CD4-positive, alpha-beta T cell (primary cell): ENCODE data around the gene ECHDC1. TPM values are rescaled to one million over a fixed set of nuclear protein-coding genes. Genes with fewer than 3 reads are reported as not detected.

Experiments used
- ATAC-seq: fragments of 200-7000 bp; cut with Tn5 transposase; one replicate; pipeline ENCODE4 v1.10.0; 2022; ENCODE audit warnings: mild to moderate bottlenecking; ENCODE audit not compliant: poor library complexity
- CTCF ChIA-PET: fragments of 350-600 bp; sonication (Branson Sonifier 250); formaldehyde crosslinking; loops from one replicate; lab custom pipeline; 2021; ENCODE audit warnings: antibody characterized with exemption, inconsistent platforms; lab: Charles Lee
- POLR2A ChIA-PET: fragments of 350-600 bp; sonication (Branson Sonifier 250); formaldehyde crosslinking; loops from one replicate; lab custom pipeline; 2021; ENCODE audit warnings: antibody characterized with exemption, inconsistent platforms; lab: Charles Lee
- DNase-seq, 14 experiments: peaks; one replicate each; pipeline ENCODE4 v3.0.0-alpha.2; 2013 to 2020; ENCODE audit warnings: mixed read lengths in 2 of 14
- H3K27ac ChIP-seq, 2 donors: one replicate each; pipeline versions ENCODE4 v1.5.1 to v1.7.0; 2013; ENCODE audit warnings: low read length in 2 of 2, low read depth in 1 of 2, mild to moderate bottlenecking in 1 of 2
- H3K27me3 ChIP-seq, 2 experiments: 1 replicate in 1 of 2; 2 replicates in 1 of 2; pipeline versions ENCODE4 v1.6.1 to v1.7.0; 2013; ENCODE audit warnings: low read length in 2 of 2, control low read depth in 1 of 2, mild to moderate bottlenecking in 1 of 2, moderate library complexity in 1 of 2; ENCODE audit not compliant: insufficient read depth in 2 of 2, control insufficient read depth in 1 of 2
- H3K36me3 ChIP-seq: one replicate; pipeline ENCODE4 v1.6.1; 2013; ENCODE audit warnings: low read length, control low read depth; ENCODE audit not compliant: insufficient read depth
- H3K4me1 ChIP-seq: one replicate; pipeline ENCODE4 v1.6.1; 2013; ENCODE audit warnings: low read length, control low read depth; ENCODE audit not compliant: insufficient read depth
- H3K4me3 ChIP-seq: one replicate; pipeline ENCODE4 v1.5.1; 2013; ENCODE audit warnings: mild to moderate bottlenecking, low read length, moderate library complexity
- H3K9me3 ChIP-seq, 2 experiments: 1 replicate in 1 of 2; 2 replicates in 1 of 2; pipeline versions ENCODE4 v1.6.1 to v1.7.0; 2013; ENCODE audit warnings: low read length in 2 of 2, mild to moderate bottlenecking in 2 of 2, control low read depth in 1 of 2, moderate library complexity in 1 of 2; ENCODE audit not compliant: control insufficient read depth in 1 of 2, insufficient read depth in 1 of 2
- H3K27ac Mint-ChIP-seq: one replicate; pipeline ENCODE4 v1.8.0; 2020; ENCODE audit warnings: mixed read lengths
- H3K27me3 Mint-ChIP-seq: one replicate; pipeline ENCODE4 v1.8.0; 2021; ENCODE audit warnings: mixed read lengths
- H3K36me3 Mint-ChIP-seq: one replicate; pipeline ENCODE4 v1.8.0; 2021; ENCODE audit warnings: low read depth, mixed read lengths
- H3K4me1 Mint-ChIP-seq: one replicate; pipeline ENCODE4 v1.8.0; 2021; ENCODE audit warnings: low read depth, mixed read lengths
- H3K4me3 Mint-ChIP-seq: one replicate; pipeline ENCODE4 v1.8.0; 2020; ENCODE audit warnings: mild to moderate bottlenecking, mixed read lengths
- H3K9me3 Mint-ChIP-seq: one replicate; pipeline ENCODE4 v1.8.0; 2020; ENCODE audit warnings: mixed read lengths
- intact Hi-C, 2 experiments: fragments of 100-400 bp; cut with DNase I in 1 of 2; cut with micrococcal nuclease in 1 of 2; formaldehyde crosslinking; loops; one replicate each; pipeline versions ENCODE4 v1.15.1 to v1.9.0; 2023 to 2025; cut with DNase I, micrococcal nuclease
- polyA plus RNA-seq, 2 donors: library from polyadenylated mRNA; unstranded; fragments of 120-200 nt; gene quantifications; one replicate each; pipeline ENCODE4 v1.2.1, GENCODE V29; 2013
- total RNA-seq, 174 experiments: library from RNA in 2 of 174; stranded (reverse) in 2 of 174; gene quantifications; one replicate each; pipeline ENCODE4 v1.2.3 and lab custom pipeline; 2021 to 2026
- TF ChIP-seq, protein P1 (sequence below): fragments of 200-600 bp; IDR thresholded peaks from one replicate; pipeline ENCODE4 v1.8.0; 2022; ENCODE audit warnings: antibody characterized with exemption, mild to moderate bottlenecking

Gene ECHDC1, protein sequence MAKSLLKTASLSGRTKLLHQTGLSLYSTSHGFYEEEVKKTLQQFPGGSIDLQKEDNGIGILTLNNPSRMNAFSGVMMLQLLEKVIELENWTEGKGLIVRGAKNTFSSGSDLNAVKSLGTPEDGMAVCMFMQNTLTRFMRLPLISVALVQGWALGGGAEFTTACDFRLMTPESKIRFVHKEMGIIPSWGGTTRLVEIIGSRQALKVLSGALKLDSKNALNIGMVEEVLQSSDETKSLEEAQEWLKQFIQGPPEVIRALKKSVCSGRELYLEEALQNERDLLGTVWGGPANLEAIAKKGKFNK
- total RNA-seq (1 to 10 TPM; 6.5 to 7.4 TPM), total RNA-seq (lab: John Stamatoyannopoulos, UW) (25.7 to 172 (median 56.4) reads per million in 172 experiments)
- 41.1 TPM for polyA plus RNA-seq (2013, experiment 1 of 2)
- polyA plus RNA-seq (2013, experiment 2 of 2), result 44.2 TPM

DNA sequence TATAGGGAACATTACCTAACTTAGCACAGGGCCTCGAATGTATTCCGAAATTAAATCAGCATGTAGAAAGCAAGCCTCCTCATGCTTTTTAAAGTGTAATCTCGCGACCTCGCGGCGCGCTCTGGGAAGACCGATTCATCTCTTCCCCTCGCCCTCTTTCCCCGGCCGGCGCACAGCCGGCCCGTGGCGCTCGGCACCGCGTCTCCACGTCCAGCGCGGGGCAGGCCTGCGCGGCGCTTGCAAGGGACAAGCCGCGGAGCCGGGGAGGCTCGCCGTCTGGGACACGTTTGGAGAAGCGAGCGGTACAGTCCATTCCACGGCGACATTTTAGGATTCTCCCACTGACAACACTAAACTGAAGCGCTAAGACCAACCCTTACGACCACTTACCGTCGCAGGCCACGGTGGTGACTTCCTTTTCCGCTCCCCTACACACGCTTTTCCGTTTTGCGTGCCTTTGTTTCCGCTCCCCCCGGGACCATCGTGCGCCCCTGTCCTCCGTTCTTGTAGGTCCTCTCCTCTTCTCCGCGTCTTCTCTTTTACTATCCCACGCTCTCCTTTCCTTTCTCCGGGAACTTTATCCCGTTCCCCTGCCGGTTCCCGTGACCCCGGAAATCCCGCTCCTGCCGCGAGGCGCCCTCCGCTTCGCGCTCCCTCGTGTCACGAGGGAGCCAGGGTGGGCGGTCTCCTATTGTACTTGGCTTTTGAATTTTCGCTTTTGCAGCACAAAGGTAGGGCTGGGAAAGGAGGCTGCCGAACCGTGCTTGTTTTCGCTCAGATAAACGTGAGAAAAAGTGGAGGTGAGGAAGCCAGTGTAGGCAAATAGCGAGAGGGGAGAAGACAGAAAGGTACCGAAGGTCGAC, at the start of gene ECHDC1:
Gene ECHDC1 (minus strand): TSS at position 664 of the 863 bp plus-strand sequence. CDS start 12,581 bp downstream, outside the sequence.
- peak; percentile 44 to 82 (median 60) for DNase-seq
- TF ChIP-seq, protein P1, sequence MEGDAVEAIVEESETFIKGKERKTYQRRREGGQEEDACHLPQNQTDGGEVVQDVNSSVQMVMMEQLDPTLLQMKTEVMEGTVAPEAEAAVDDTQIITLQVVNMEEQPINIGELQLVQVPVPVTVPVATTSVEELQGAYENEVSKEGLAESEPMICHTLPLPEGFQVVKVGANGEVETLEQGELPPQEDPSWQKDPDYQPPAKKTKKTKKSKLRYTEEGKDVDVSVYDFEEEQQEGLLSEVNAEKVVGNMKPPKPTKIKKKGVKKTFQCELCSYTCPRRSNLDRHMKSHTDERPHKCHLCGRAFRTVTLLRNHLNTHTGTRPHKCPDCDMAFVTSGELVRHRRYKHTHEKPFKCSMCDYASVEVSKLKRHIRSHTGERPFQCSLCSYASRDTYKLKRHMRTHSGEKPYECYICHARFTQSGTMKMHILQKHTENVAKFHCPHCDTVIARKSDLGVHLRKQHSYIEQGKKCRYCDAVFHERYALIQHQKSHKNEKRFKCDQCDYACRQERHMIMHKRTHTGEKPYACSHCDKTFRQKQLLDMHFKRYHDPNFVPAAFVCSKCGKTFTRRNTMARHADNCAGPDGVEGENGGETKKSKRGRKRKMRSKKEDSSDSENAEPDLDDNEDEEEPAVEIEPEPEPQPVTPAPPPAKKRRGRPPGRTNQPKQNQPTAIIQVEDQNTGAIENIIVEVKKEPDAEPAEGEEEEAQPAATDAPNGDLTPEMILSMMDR, result no peak
- intact Hi-C loops, result loop anchor here in 1 of 2 experiments (5.0 kb wide), 2 partner anchors 41 to 76 kb away; partner anchors contain the start of gene RNF146
- H3K36me3 ChIP-seq, result no peaks in the 10 kb centered on the region
- peak within 1 kb of the TSS; percentile 91 for H3K4me3 ChIP-seq
- no peak within 1 kb of the TSS for H3K4me3 Mint-ChIP-seq
- H3K9me3 Mint-ChIP-seq, result no peaks in the 10 kb centered on the region
- ChIA-PET CTCF (interaction anchor here (1.0 to 1.1 kb wide), 4 partner anchors 77 to 196 kb away, joined by 3 to 5 read pairs (median 4); partner anchors contain the start of gene RNF146), POLR2A (interaction anchor here (0.6 to 2.2 kb wide), 8 partner anchors 52 to 1562 kb away, joined by 3 to 16 read pairs (median 3); partner anchors contain the start of genes NCOA7, RNF146 and THEMIS)
- H3K27me3 ChIP-seq, result no peaks in the 10 kb centered on the region
- no peaks in the 10 kb centered on the region for H3K36me3 Mint-ChIP-seq
- H3K27ac ChIP-seq, result peak within 1 kb of the TSS; percentile 72
- peak; percentile 83 for ATAC-seq
- H3K4me1 Mint-ChIP-seq, result peaks cover 8% of the 10 kb centered on the region
- no peak within 1 kb of the TSS for H3K27ac Mint-ChIP-seq
- H3K4me1 ChIP-seq, result peaks cover 28% of the 10 kb centered on the region
- H3K9me3 ChIP-seq, result no peaks in the 10 kb centered on the region
- no peaks in the 10 kb centered on the region for H3K27me3 Mint-ChIP-seq

- no peaks in the 10 kb centered on the region for H3K27me3 ChIP-seq
- intact Hi-C loops, result no loop called here
- Mint-ChIP-seq H3K27ac (no peak overlapping the region), H3K36me3 (no peaks in the 10 kb centered on the region), H3K4me1 (no peaks in the 10 kb centered on the region), H3K9me3 (no peaks in the 10 kb centered on the region), H3K27me3 (no peaks in the 10 kb centered on the region), H3K4me3 (no peak overlapping the region)
- ChIA-PET CTCF (no interaction called here), POLR2A (no interaction called here)
- H3K4me1 ChIP-seq, result no peaks in the 10 kb centered on the region
- H3K4me3 ChIP-seq, result no peak overlapping the region
- DNase-seq (no peak), ATAC-seq (no peak)
- H3K36me3 ChIP-seq, result no peaks in the 10 kb centered on the region
- TF ChIP-seq, protein P1, result no peak
- no peaks in the 10 kb centered on the region for H3K9me3 ChIP-seq
- H3K27ac ChIP-seq, result no peak overlapping the region
Measured at GRCh38 chr6:127392301-127392700, 48.9 kb upstream of the ECHDC1 start.

GRCh38 chr6:127391094-127391953, 47.9 kb upstream of the ECHDC1 start:
- Histone ChIP-seq H3K4me3 (no peak overlapping the region), H3K27me3 (no peaks in the 10 kb centered on the region), H3K9me3 (no peaks in the 10 kb centered on the region), H3K36me3 (no peaks in the 10 kb centered on the region), H3K27ac (no peak overlapping the region), H3K4me1 (no peaks in the 10 kb centered on the region)
- no peaks in the 10 kb centered on the region for H3K27me3 Mint-ChIP-seq
- ChIA-PET POLR2A (no interaction called here), CTCF (no interaction called here)
- no peaks in the 10 kb centered on the region for H3K36me3 Mint-ChIP-seq
- no peaks in the 10 kb centered on the region for H3K4me1 Mint-ChIP-seq
- no peaks in the 10 kb centered on the region for H3K9me3 Mint-ChIP-seq
- intact Hi-C loops, result no loop called here
- TF ChIP-seq, protein P1, result no peak
- no peak overlapping the region for H3K4me3 Mint-ChIP-seq
- no peak overlapping the region for H3K27ac Mint-ChIP-seq
- ATAC-seq, result no peak
- DNase-seq, result no peak
